ENCODE measurements around the gene MEF2C.

- TF ChIP-seq CTCF (IDR thresholded peaks at IDR 0.05; ENCODE audit: low read depth, low read length, poor library complexity, severe bottlenecking) (no peak), EZH2phosphoT487 (IDR thresholded peaks at IDR 0.05; ENCODE audit: borderline replicate concordance, low read length) (no peak)
These were observed 9.7 kb upstream of the MEF2C start for GRCh38 chr5:88892669-88893068.

Measured in DOHH2 (cell line).